ENCODE data around the gene SPEF2.
"Not testable (repeated sequence)": the region's sequence is repeated elsewhere in the genome, so short reads cannot be mapped to it uniquely, and the experiment has no call there.

SPEF2 gene

GRCh38 chr5:35816881-35817521, 199.3 kb downstream of the SPEF2 start:
- in situ Hi-C loops (cut with MboI; ENCODE audit: low sequenced_read_pairs) = no loop called here

GRCh38 chr5:35819026-35819425, 201.4 kb downstream of the SPEF2 start:
- in situ Hi-C loops (cut with MboI; ENCODE audit: low sequenced_read_pairs) = no loop called here

- in situ Hi-C loops (cut with MboI; ENCODE audit: low sequenced_read_pairs) = no loop called here
Measured at GRCh38 chr5:35819668-35820067, 202.0 kb downstream of the SPEF2 start.

GRCh38 chr5:35820735-35821134, 203.1 kb downstream of the SPEF2 start:
- in situ Hi-C loops (cut with MboI; ENCODE audit: low sequenced_read_pairs) = no loop called here

- in situ Hi-C loops (cut with MboI; ENCODE audit: low sequenced_read_pairs) = no loop called here
Measured at GRCh38 chr5:35821513-35821912, 203.8 kb downstream of the SPEF2 start.

- in situ Hi-C loops (cut with MboI; ENCODE audit: low sequenced_read_pairs) = no loop called here
Measured at GRCh38 chr5:35822511-35822910, 204.8 kb downstream of the SPEF2 start.

- in situ Hi-C loops (cut with MboI; ENCODE audit: low sequenced_read_pairs) = no loop called here
Measured at GRCh38 chr5:35823347-35824098, 205.9 kb downstream of the SPEF2 start.

- in situ Hi-C loops (cut with MboI; ENCODE audit: low sequenced_read_pairs) = no loop called here
Measured at GRCh38 chr5:35826056-35826455, 208.4 kb downstream of the SPEF2 start.

- in situ Hi-C loops (cut with MboI; ENCODE audit: low sequenced_read_pairs) = no loop called here
Measured at GRCh38 chr5:35826554-35826953, 208.9 kb downstream of the SPEF2 start.

- in situ Hi-C loops (cut with MboI; ENCODE audit: low sequenced_read_pairs) = no loop called here
Measured at GRCh38 chr5:35828082-35828598, 210.5 kb downstream of the SPEF2 start.

- in situ Hi-C loops (cut with MboI; ENCODE audit: low sequenced_read_pairs) = no loop called here
Measured at GRCh38 chr5:35830587-35830986, 212.9 kb downstream of the SPEF2 start.

- in situ Hi-C loops (cut with MboI; ENCODE audit: low sequenced_read_pairs) = no loop called here
Measured at GRCh38 chr5:35832762-35833161, 215.1 kb downstream of the SPEF2 start.

GRCh38 chr5:35833224-35833623, 215.6 kb downstream of the SPEF2 start:
- in situ Hi-C loops (cut with MboI; ENCODE audit: low sequenced_read_pairs) = no loop called here

GRCh38 chr5:35835796-35836742, 218.4 kb downstream of the SPEF2 start:
- in situ Hi-C loops (cut with MboI; ENCODE audit: low sequenced_read_pairs) = no loop called here

GRCh38 chr5:35838370-35839042, 220.8 kb downstream of the SPEF2 start:
- in situ Hi-C loops (cut with MboI; ENCODE audit: low sequenced_read_pairs) = no loop called here

- in situ Hi-C loops (cut with MboI; ENCODE audit: low sequenced_read_pairs) = no loop called here
Measured at GRCh38 chr5:35842856-35843255, 225.2 kb downstream of the SPEF2 start.

GRCh38 chr5:35845508-35845907, 227.8 kb downstream of the SPEF2 start:
- in situ Hi-C loops (cut with MboI; ENCODE audit: low sequenced_read_pairs) = not testable (repeated sequence)

- in situ Hi-C loops (cut with MboI; ENCODE audit: low sequenced_read_pairs) = no loop called here
Measured at GRCh38 chr5:35847491-35847890, 229.8 kb downstream of the SPEF2 start.

GRCh38 chr5:35847961-35848360, 230.3 kb downstream of the SPEF2 start:
- in situ Hi-C loops (cut with MboI; ENCODE audit: low sequenced_read_pairs) = no loop called here

GRCh38 chr5:35849860-35850259, 232.2 kb downstream of the SPEF2 start:
- in situ Hi-C loops (cut with MboI; ENCODE audit: low sequenced_read_pairs) = no loop called here
